PC-3 (cell line): Measurements from ENCODE around the gene MPV17L2.

ENCODE experiments used
- EZH2 ChIP-seq: fragments of 300-600 bp; sonication (generic); IDR thresholded peaks from one replicate; pipeline ENCODE4 v1.6.1; 2017; ENCODE audit warnings: antibody characterized with exemption, mild to moderate bottlenecking, low read length; ENCODE audit not compliant: unreplicated experiment
- EZH2phosphoT487 ChIP-seq: fragments of 300-600 bp; sonication (generic); IDR thresholded peaks from 2 replicates; pipeline ENCODE4 v1.6.1; 2018; ENCODE audit warnings: mild to moderate bottlenecking, antibody characterized with exemption, low read length, borderline replicate concordance
- TF ChIP-seq, protein P1 (sequence below): fragments of 300-600 bp; sonication (generic); conservative IDR thresholded peaks from 2 replicates; pipeline ENCODE4 v1.5.1; 2017; ENCODE audit warnings: antibody characterized with exemption, low read depth, mild to moderate bottlenecking, low read length

- TF ChIP-seq, protein P1, sequence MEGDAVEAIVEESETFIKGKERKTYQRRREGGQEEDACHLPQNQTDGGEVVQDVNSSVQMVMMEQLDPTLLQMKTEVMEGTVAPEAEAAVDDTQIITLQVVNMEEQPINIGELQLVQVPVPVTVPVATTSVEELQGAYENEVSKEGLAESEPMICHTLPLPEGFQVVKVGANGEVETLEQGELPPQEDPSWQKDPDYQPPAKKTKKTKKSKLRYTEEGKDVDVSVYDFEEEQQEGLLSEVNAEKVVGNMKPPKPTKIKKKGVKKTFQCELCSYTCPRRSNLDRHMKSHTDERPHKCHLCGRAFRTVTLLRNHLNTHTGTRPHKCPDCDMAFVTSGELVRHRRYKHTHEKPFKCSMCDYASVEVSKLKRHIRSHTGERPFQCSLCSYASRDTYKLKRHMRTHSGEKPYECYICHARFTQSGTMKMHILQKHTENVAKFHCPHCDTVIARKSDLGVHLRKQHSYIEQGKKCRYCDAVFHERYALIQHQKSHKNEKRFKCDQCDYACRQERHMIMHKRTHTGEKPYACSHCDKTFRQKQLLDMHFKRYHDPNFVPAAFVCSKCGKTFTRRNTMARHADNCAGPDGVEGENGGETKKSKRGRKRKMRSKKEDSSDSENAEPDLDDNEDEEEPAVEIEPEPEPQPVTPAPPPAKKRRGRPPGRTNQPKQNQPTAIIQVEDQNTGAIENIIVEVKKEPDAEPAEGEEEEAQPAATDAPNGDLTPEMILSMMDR, result no peak
- TF ChIP-seq EZH2phosphoT487 (no peak), EZH2 (no peak)
Observed at GRCh38 chr19:18143902-18144301, 49.1 kb upstream of the MPV17L2 start.
